ENCODE measurements around the gene PCDHB9.
"Not testable (repeated sequence)": the region's sequence is repeated elsewhere in the genome, so short reads cannot be mapped to it uniquely, and the experiment has no call there.

PCDHB9 gene

DNA sequence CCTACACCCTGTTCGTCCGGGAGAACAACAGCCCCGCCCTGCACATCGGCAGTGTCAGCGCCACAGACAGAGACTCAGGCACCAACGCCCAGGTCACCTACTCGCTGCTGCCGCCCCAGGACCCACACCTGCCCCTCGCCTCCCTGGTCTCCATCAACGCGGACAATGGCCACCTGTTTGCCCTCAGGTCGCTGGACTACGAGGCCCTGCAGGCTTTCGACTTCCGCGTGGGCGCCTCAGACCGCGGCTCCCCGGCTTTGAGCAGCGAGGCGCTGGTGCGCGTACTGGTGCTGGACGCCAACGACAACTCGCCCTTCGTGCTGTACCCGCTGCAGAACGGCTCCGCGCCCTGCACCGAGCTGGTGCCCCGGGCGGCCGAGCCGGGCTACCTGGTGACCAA, 1.7 kb downstream of the PCDHB9 start:
- DNase-seq (ENCODE audit: low spot score), result not testable (repeated sequence)

GRCh38 chr5:141189131-141189530, 2.2 kb downstream of the PCDHB9 start:
- DNase-seq (ENCODE audit: low spot score), result not testable (repeated sequence)

- peak; percentile 73 for DNase-seq (ENCODE audit: low spot score)
Observed at GRCh38 chr5:141192110-141192725, 5.3 kb downstream of the PCDHB9 start, which contains the start of gene PCDHB10. PCDHB10 (plus strand) TSS chr5:141192353; CDS start chr5:141192553, 200 bp downstream.

DNA sequence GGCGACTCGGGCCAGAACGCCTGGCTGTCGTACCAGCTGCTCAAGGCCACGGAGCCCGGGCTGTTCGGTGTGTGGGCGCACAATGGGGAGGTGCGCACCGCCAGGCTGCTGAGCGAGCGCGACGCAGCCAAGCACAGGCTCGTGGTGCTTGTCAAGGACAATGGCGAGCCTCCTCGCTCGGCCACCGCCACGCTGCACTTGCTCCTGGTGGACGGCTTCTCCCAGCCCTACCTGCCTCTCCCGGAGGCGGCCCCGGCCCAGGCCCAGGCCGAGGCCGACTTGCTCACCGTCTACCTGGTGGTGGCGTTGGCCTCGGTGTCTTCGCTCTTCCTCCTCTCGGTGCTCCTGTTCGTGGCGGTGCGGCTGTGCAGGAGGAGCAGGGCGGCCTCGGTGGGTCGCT, 7.4 kb downstream of the PCDHB9 start:
- DNase-seq (ENCODE audit: low spot score), result not testable (repeated sequence)

DNA sequence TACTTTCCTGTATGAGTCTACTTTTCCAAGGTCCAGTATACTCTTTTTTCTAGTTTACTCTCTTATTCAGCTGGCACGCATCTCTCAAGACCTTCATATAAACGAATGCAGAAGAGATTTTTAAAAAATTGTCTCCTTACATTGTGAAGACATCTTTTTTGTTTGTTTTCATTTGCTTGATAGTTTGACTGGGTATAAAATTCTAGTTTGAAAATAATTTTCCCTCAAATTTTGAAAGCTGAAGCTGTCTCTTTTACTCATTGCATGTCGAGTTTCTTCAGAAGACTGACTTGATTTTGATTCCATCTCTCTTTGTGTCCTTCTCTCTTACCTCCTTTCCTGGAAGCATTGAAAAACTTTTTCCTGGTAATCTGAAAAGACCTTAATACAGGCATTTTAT, 9.4 kb downstream of the PCDHB9 start:
- DNase-seq (ENCODE audit: low spot score), result no peak

DNA sequence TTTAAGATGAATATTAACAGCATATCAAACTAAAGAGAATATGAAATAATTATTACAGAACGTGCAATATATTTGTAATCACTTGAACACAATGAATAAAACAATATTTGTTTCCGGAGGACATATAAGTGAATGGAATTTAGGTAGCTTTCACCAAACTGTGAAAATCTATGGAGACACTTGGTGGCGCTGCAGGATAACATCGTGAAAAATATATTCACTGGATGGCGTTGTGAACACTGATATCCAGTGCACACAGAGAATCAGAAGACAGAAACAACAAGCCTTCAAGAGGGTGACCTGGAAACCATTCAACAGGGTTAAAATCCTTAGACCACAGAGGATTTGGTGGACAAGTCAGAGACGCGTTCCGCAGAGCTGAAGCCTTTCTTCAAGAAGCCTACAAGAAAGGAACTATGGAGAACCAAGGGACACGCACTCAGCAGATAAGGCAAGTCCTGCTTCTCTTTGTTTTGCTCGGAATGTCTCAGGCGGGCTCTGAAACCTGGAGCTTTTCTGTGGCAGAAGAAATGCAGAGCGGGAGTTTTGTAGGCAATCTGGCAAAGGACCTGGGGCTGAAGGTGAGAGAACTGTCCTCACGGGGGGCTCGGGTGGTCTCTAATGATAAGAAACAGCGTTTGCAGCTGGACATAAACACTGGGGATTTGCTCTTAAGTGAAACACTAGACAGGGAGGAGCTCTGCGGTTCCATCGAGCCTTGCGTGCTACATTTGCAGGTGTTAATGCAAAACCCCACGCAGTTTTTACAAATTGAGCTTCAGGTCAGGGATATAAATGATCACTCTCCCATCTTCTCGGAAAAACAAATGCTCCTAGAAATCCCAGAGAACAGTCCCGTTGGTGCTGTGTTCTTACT, 12.6 kb downstream of the PCDHB9 start, which contains the start of gene PCDHB11:
PCDHB11 (plus strand) TSS at position 269 of the 877 bp plus-strand sequence; CDS start at position 417, 148 bp downstream.
- DNase-seq (ENCODE audit: low spot score), result peak; percentile 86

- not testable (repeated sequence) for DNase-seq (ENCODE audit: low spot score)
Observed at GRCh38 chr5:141201126-141201525, 14.2 kb downstream of the PCDHB9 start.

- not testable (repeated sequence) for DNase-seq (ENCODE audit: low spot score)
Observed at GRCh38 chr5:141201646-141202045, 14.7 kb downstream of the PCDHB9 start.

- no peak for DNase-seq (ENCODE audit: low spot score)
Observed at GRCh38 chr5:141208478-141208877, 21.5 kb downstream of the PCDHB9 start, which contains the start of gene PCDHB12. PCDHB12 (plus strand) TSS chr5:141208719; CDS start chr5:141208908, 189 bp downstream.

- DNase-seq (ENCODE audit: low spot score), result not testable (repeated sequence)
Observed at GRCh38 chr5:141210281-141210680, 23.3 kb downstream of the PCDHB9 start.

DNA sequence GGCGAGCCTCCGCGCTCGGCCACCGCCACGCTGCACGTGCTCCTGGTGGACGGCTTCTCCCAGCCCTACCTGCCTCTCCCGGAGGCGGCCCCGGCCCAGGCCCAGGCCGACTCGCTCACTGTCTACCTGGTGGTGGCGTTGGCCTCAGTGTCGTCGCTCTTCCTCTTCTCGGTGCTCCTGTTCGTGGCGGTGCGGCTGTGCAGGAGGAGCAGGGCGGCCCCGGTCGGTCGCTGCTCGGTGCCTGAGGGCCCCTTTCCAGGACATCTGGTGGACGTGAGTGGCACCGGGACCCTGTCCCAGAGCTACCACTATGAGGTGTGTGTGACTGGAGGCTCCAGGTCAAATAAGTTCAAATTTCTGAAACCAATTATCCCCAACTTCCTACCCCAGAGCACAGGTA, 23.9 kb downstream of the PCDHB9 start:
- not testable (repeated sequence) for DNase-seq (ENCODE audit: low spot score)

DNA sequence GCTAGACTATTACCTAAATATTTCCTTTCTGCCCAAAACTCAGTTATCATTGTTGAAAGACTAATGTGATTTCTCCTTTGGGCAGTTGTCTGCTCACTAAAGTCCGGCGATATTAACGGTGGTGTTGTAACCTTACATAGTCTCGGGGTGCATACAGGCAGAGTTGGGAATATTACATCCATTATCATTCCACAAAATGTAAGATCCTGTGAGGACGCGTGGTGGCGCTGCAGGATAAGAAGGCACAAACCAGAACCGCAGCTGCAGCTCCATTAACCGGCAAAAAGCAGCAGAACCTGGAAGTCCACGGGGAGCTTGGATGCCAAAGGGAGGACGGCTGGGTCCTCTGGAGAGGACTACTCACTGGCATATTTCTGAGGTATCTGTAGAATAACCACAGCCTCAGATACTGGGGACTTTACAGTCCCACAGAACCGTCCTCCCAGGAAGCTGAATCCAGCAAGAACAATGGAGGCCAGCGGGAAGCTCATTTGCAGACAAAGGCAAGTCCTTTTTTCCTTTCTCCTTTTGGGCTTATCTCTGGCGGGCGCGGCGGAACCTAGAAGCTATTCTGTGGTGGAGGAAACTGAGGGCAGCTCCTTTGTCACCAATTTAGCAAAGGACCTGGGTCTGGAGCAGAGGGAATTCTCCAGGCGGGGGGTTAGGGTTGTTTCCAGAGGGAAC, 26.8 kb downstream of the PCDHB9 start, which contains the start of gene PCDHB13:
PCDHB13 (plus strand) TSS at position 264 of the 684 bp plus-strand sequence; CDS start at position 469, 205 bp downstream.
- peak; percentile 92 for DNase-seq (ENCODE audit: low spot score)

- not testable (repeated sequence) for DNase-seq (ENCODE audit: low spot score)
Observed at GRCh38 chr5:141214583-141214982, 27.6 kb downstream of the PCDHB9 start.

- not testable (repeated sequence) for DNase-seq (ENCODE audit: low spot score)
Observed at GRCh38 chr5:141215504-141215903, 28.5 kb downstream of the PCDHB9 start.

- not testable (repeated sequence) for DNase-seq (ENCODE audit: low spot score)
Observed at GRCh38 chr5:141216035-141216434, 29.1 kb downstream of the PCDHB9 start.

DNA sequence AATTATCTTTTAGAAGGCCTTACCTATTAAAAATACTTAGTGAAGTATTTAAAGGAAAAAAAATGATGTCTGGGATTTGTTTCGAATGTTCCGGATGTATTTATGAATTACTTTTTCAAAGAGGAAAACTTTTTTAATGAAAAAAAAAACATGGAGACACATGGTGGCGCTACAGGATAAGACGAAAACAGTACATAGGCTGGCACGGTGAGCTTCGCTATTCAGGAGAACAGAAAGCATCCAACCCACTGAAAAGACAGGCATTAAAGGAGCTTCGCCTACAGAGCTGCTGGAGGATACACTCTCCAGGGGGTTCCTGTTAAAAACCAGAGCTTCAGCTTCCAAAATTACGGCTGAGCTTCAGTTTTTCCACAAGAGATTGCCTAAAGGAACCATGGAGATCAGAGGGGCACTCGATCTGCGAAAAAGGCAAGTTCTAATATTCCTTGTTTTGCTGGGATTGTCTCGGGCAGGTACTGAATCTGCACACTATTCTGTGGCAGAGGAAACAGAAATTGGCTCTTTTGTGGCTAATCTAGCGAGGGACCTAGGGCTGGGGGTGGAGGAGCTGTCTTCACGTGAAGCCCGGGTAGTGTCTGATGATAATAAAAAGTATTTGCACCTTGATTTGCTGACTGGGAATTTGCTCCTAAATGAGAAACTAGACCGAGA, 36.3 kb downstream of the PCDHB9 start, which contains the start of gene PCDHB14:
PCDHB14 (plus strand) TSS at position 232 of the 672 bp plus-strand sequence; CDS start at position 395, 163 bp downstream.
- no peak for DNase-seq (ENCODE audit: low spot score)

DNA sequence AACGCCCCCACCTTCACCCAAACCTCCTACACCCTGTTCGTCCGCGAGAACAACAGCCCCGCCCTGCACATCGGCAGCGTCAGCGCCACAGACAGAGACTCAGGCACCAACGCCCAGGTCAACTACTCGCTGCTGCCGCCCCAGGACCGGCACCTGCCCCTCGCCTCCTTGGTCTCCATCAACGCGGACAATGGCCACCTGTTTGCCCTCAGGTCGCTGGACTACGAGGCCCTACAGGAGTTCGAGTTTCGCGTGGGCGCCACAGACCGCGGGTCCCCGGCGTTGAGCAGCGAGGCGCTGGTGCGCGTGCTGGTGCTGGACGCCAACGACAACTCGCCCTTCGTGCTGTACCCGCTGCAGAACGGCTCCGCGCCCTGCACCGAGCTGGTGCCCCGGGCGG, 37.9 kb downstream of the PCDHB9 start:
- DNase-seq (ENCODE audit: low spot score), result not testable (repeated sequence)

- not testable (repeated sequence) for DNase-seq (ENCODE audit: low spot score)
Observed at GRCh38 chr5:141225421-141225820, 38.5 kb downstream of the PCDHB9 start.

GRCh38 chr5:141234109-141234667, 47.2 kb downstream of the PCDHB9 start:
- no peak for DNase-seq (ENCODE audit: low spot score)

GRCh38 chr5:141235922-141236321, 49.0 kb downstream of the PCDHB9 start:
- not testable (repeated sequence) for DNase-seq (ENCODE audit: low spot score)
